Transverse colon (tissue), 4 donors: ENCODE results near the gene JAZF1. TPM values are rescaled to one million over a fixed set of nuclear protein-coding genes. Genes with fewer than 3 reads are reported as not detected.

Experiments
- DNase-seq: peaks from one replicate; pipeline ENCODE4 v3.0.0-alpha.2; 2019
- H3K27ac ChIP-seq, 4 donors: fragments of 200-600 bp; sonication (generic); 2 replicates each; pipeline ENCODE4 v1.5.1; 2016 to 2018; ENCODE audit warnings: inconsistent platforms in 4 of 4
- H3K27me3 ChIP-seq: fragments of 200-600 bp; sonication (generic); 2 replicates; pipeline ENCODE4 v1.5.1; 2017; ENCODE audit warnings: inconsistent platforms
- H3K36me3 ChIP-seq, 4 donors: fragments of 200-600 bp; sonication (generic); 2 replicates each; pipeline ENCODE4 v1.5.1; 2017 to 2019; ENCODE audit warnings: inconsistent platforms in 4 of 4
- H3K4me1 ChIP-seq, 4 donors: fragments of 200-600 bp; sonication (generic); 2 replicates each; pipeline ENCODE4 v1.5.1; 2017 to 2020; ENCODE audit warnings: inconsistent platforms in 4 of 4
- H3K4me3 ChIP-seq, 4 donors: fragments of 200-600 bp; sonication (generic); 1 replicate in 1 of 4; 2 replicates in 3 of 4; pipeline versions ENCODE4 v1.5.1 to v1.6.1; 2017 to 2019; ENCODE audit warnings: inconsistent platforms in 4 of 4
- H3K9me3 ChIP-seq, 2 donors: fragments of 200-600 bp; sonication (generic); 2 replicates each; pipeline ENCODE4 v1.5.1; 2017 to 2019; ENCODE audit warnings: inconsistent platforms in 2 of 2
- CTCF ChIP-seq, 5 experiments: fragments of 200-600 bp in 3 of 5; fragments of 450-650 bp in 2 of 5; sonication (generic) in 3 of 5; IDR thresholded peaks; 1 replicate in 2 of 5; 2 replicates in 3 of 5; pipeline ENCODE4 v1.5.1; 2016 to 2017; ENCODE audit warnings: antibody characterized with exemption in 5 of 5, inconsistent platforms in 3 of 5, mild to moderate bottlenecking in 2 of 5, moderate library complexity in 1 of 5
- EP300 ChIP-seq: sonication (generic); formaldehyde crosslinking; IDR thresholded peaks from one replicate; pipeline ENCODE4 v1.6.1; 2017; ENCODE audit warnings: antibody characterized with exemption, low read depth
- POLR2A ChIP-seq: fragments of 450-650 bp; IDR thresholded peaks from one replicate; pipeline ENCODE4 v1.6.1; 2016; ENCODE audit warnings: antibody characterized with exemption, mild to moderate bottlenecking, moderate library complexity
- POLR2AphosphoS5 ChIP-seq, 3 donors: sonication (generic); formaldehyde crosslinking; IDR thresholded peaks; one replicate each; pipeline ENCODE4 v1.6.1; 2016; ENCODE audit warnings: antibody characterized with exemption in 3 of 3
- WGBS, 2 donors: methylation state at CpG; one replicate each; pipeline ENCODE4 v1.1.5; 2018; ENCODE audit warnings: low coverage in 1 of 2; 5-methylcytosine and 5-hydroxymethylcytosine counted together
- in situ Hi-C, 4 donors: fragments of 200-750 bp; cut with MboI; loops; one replicate each; pipeline versions ENCODE4 v1.15.0 to v1.15.1; 2017; ENCODE audit warnings: low sequenced_read_pairs in 3 of 4, low pct_ligation_motif_present in 1 of 4, low pct_unique_long_range_greater_than_20kb in 1 of 4
- intact Hi-C: fragments of 100-400 bp; cut with DNase I; formaldehyde crosslinking; loops from one replicate; pipeline ENCODE4 v1.15.1; 2023; ENCODE audit warnings: low total_unique reads
- total RNA-seq, 4 donors: library from RNA; depleted of rRNA; stranded (reverse); fragments of >200 nt; gene quantifications; one replicate each; pipeline ENCODE4 v1.1.0, GENCODE V29; 2016

Gene JAZF1
- total RNA-seq, 4 donors from 2014 or later = 11.0 to 12.2 (median 11.5) TPM

GRCh38 chr7:28205506-28205905, 24.9 kb upstream of the JAZF1 start:
- no peaks in the 10 kb centered on the region for H3K4me1 ChIP-seq
- DNase-seq = no peak
- in situ Hi-C loops (no loop called here), intact Hi-C loops (no loop called here)
- no peak overlapping the region for H3K4me3 ChIP-seq
- peaks cover 5% of the 10 kb centered on the region for H3K27me3 ChIP-seq
- H3K27ac ChIP-seq = no peak overlapping the region
- TF ChIP-seq POLR2AphosphoS5 (IDR thresholded peaks at IDR 0.05) (no peak), CTCF (IDR thresholded peaks at IDR 0.05) (no peak)
- H3K36me3 ChIP-seq = no peaks in the 10 kb centered on the region
- H3K9me3 ChIP-seq = no peaks in the 10 kb centered on the region
- 86 to 91% methylated on average over 1 to 3 of the region's 3 CpGs for WGBS, 2 donors

GRCh38 chr7:28203508-28204240, 23.1 kb upstream of the JAZF1 start:
- no peak for DNase-seq
- in situ Hi-C loops = no loop called here
- no peak for TF ChIP-seq POLR2AphosphoS5 (IDR thresholded peaks at IDR 0.05)
- no peak for TF ChIP-seq CTCF (IDR thresholded peaks at IDR 0.05)
- TF ChIP-seq EP300 = no peak
- no peak for TF ChIP-seq POLR2A
- Histone ChIP-seq H3K4me1 (no peaks in the 10 kb centered on the region), H3K27ac (no peak overlapping the region), H3K27me3 (peaks cover 5% of the 10 kb centered on the region), H3K36me3 (no peaks in the 10 kb centered on the region), H3K4me3 (no peak overlapping the region), H3K9me3 (no peaks in the 10 kb centered on the region)
- 88 to 89% methylated on average over 5 of the region's 5 CpGs for WGBS, 2 donors
- intact Hi-C loops = no loop called here

GRCh38 chr7:28202222-28202621, 21.6 kb upstream of the JAZF1 start:
- H3K36me3 ChIP-seq = no peaks in the 10 kb centered on the region
- H3K4me1 ChIP-seq = no peaks in the 10 kb centered on the region
- H3K4me3 ChIP-seq = no peak overlapping the region
- H3K9me3 ChIP-seq = no peaks in the 10 kb centered on the region
- peaks cover 5% of the 10 kb centered on the region for H3K27me3 ChIP-seq
- no peak for TF ChIP-seq POLR2AphosphoS5 (IDR thresholded peaks at IDR 0.05)
- TF ChIP-seq EP300 = no peak
- TF ChIP-seq POLR2A = no peak
- TF ChIP-seq CTCF (IDR thresholded peaks at IDR 0.05) = no peak
- no peak for DNase-seq
- WGBS, 2 donors = 91 to 96% methylated on average over 7 to 9 of the region's 9 CpGs
- H3K27ac ChIP-seq = no peak overlapping the region
- intact Hi-C loops (no loop called here), in situ Hi-C loops (no loop called here)

- Histone ChIP-seq H3K36me3 (no peaks in the 10 kb centered on the region), H3K4me3 (no peak overlapping the region), H3K9me3 (no peaks in the 10 kb centered on the region), H3K27me3 (peaks cover 5% of the 10 kb centered on the region), H3K4me1 (no peaks in the 10 kb centered on the region), H3K27ac (no peak overlapping the region)
- no peak for TF ChIP-seq POLR2AphosphoS5 (IDR thresholded peaks at IDR 0.05)
- no peak for TF ChIP-seq CTCF (IDR thresholded peaks at IDR 0.05)
- no peak for TF ChIP-seq EP300
- DNase-seq = no peak
- in situ Hi-C loops (no loop called here), intact Hi-C loops (no loop called here)
- WGBS, 2 donors = 17 to 40% methylated on average over 1 of the region's 1 CpG
Measured at GRCh38 chr7:28201131-28201530, 20.5 kb upstream of the JAZF1 start.
